KMS-11 (cell line): ENCODE measurements around the gene GREM1.

Source experiments
- H2AFZ ChIP-seq: fragments of 200-600 bp; sonication (generic); 2 replicates; pipeline ENCODE4 v1.6.1; 2016; ENCODE audit warnings: antibody characterized with exemption, mixed run types, low read depth
- H3K27ac ChIP-seq: fragments of 200-600 bp; sonication (generic); 2 replicates; pipeline ENCODE4 v1.6.1; 2016; ENCODE audit warnings: mild to moderate bottlenecking, mixed run types
- H3K27me3 ChIP-seq: fragments of 200-600 bp; sonication (generic); 2 replicates; pipeline ENCODE4 v1.6.1; 2017; ENCODE audit warnings: mild to moderate bottlenecking, low read depth, mixed run types, moderate library complexity; ENCODE audit not compliant: insufficient read depth
- H3K36me3 ChIP-seq: fragments of 200-600 bp; sonication (generic); 2 replicates; pipeline ENCODE4 v1.6.1; 2017; ENCODE audit warnings: mild to moderate bottlenecking, mixed run types; ENCODE audit not compliant: insufficient read depth
- H3K4me1 ChIP-seq: fragments of 200-600 bp; sonication (generic); 2 replicates; pipeline ENCODE4 v1.6.1; 2016; ENCODE audit warnings: mild to moderate bottlenecking, low read depth, mixed run types; ENCODE audit not compliant: poor library complexity, severe bottlenecking
- H3K4me2 ChIP-seq: fragments of 200-600 bp; sonication (generic); 2 replicates; pipeline ENCODE4 v1.7.0; 2016; ENCODE audit warnings: mild to moderate bottlenecking, mixed run types
- H3K4me3 ChIP-seq: fragments of 200-600 bp; sonication (generic); IDR thresholded peaks from 2 replicates; pipeline ENCODE4 v1.6.1; 2017; ENCODE audit warnings: low read depth, low read length, mixed read lengths; ENCODE audit not compliant: insufficient read depth
- H3K79me2 ChIP-seq: fragments of 200-600 bp; sonication (generic); 2 replicates; pipeline ENCODE4 v1.6.1; 2016; ENCODE audit warnings: low read depth, mixed run types; ENCODE audit not compliant: insufficient read depth
- H3K9ac ChIP-seq: fragments of 200-600 bp; sonication (generic); 2 replicates; pipeline ENCODE4 v1.6.1; 2016; ENCODE audit warnings: mild to moderate bottlenecking, mixed run types
- H4K20me1 ChIP-seq: fragments of 200-600 bp; sonication (generic); 2 replicates; pipeline ENCODE4 v1.6.1; 2016; ENCODE audit warnings: mild to moderate bottlenecking, mixed run types; ENCODE audit not compliant: insufficient read depth
- CTCF ChIP-seq: fragments of 200-600 bp; sonication (generic); conservative IDR thresholded peaks from 2 replicates; pipeline ENCODE4 v1.6.1; 2017; ENCODE audit warnings: low read depth, mild to moderate bottlenecking, antibody characterized with exemption, low read length, moderate library complexity, mixed read lengths

GREM1 gene

GRCh38 chr15:32705446-32705845 lies 12.4 kb upstream of the GREM1 start:
- no peak overlapping the region for H3K4me3 ChIP-seq
- no peak overlapping the region for H2AFZ ChIP-seq
- no peak overlapping the region for H3K9ac ChIP-seq
- no peak for TF ChIP-seq CTCF
- no peaks in the 10 kb centered on the region for H3K79me2 ChIP-seq
- H3K27me3 ChIP-seq: no peaks in the 10 kb centered on the region
- no peak overlapping the region for H3K27ac ChIP-seq
- H4K20me1 ChIP-seq: no peaks in the 10 kb centered on the region
- H3K36me3 ChIP-seq: no peaks in the 10 kb centered on the region
- H3K4me2 ChIP-seq: no peak overlapping the region
- no peaks in the 10 kb centered on the region for H3K4me1 ChIP-seq

GRCh38 chr15:32706704-32707103 lies 11.1 kb upstream of the GREM1 start:
- no peak overlapping the region for H3K9ac ChIP-seq
- no peaks in the 10 kb centered on the region for H4K20me1 ChIP-seq
- H3K79me2 ChIP-seq: no peaks in the 10 kb centered on the region
- no peak overlapping the region for H3K4me3 ChIP-seq
- no peaks in the 10 kb centered on the region for H3K4me1 ChIP-seq
- H2AFZ ChIP-seq: no peak overlapping the region
- H3K36me3 ChIP-seq: no peaks in the 10 kb centered on the region
- H3K27ac ChIP-seq: no peak overlapping the region
- no peak overlapping the region for H3K4me2 ChIP-seq
- no peaks in the 10 kb centered on the region for H3K27me3 ChIP-seq
- no peak for TF ChIP-seq CTCF

GRCh38 chr15:32707436-32707835 lies 10.4 kb upstream of the GREM1 start:
- TF ChIP-seq CTCF: no peak
- no peaks in the 10 kb centered on the region for H3K79me2 ChIP-seq
- H3K4me3 ChIP-seq: no peak overlapping the region
- no peak overlapping the region for H3K4me2 ChIP-seq
- no peak overlapping the region for H2AFZ ChIP-seq
- no peaks in the 10 kb centered on the region for H3K36me3 ChIP-seq
- H3K27me3 ChIP-seq: no peaks in the 10 kb centered on the region
- no peaks in the 10 kb centered on the region for H3K4me1 ChIP-seq
- H4K20me1 ChIP-seq: no peaks in the 10 kb centered on the region
- no peak overlapping the region for H3K9ac ChIP-seq
- H3K27ac ChIP-seq: no peak overlapping the region

GRCh38 chr15:32709295-32710033 lies 8.3 kb upstream of the GREM1 start:
- Histone ChIP-seq H3K79me2 (no peaks in the 10 kb centered on the region), H3K27me3 (no peaks in the 10 kb centered on the region), H3K4me2 (no peak overlapping the region), H3K4me3 (no peak overlapping the region), H4K20me1 (no peaks in the 10 kb centered on the region), H3K36me3 (no peaks in the 10 kb centered on the region), H2AFZ (no peak overlapping the region), H3K9ac (no peak overlapping the region), H3K4me1 (no peaks in the 10 kb centered on the region), H3K27ac (no peak overlapping the region)
- no peak for TF ChIP-seq CTCF
